ENCODE data around the gene ZFP91. TPM values are rescaled to one million over a fixed set of nuclear protein-coding genes. Genes with fewer than 3 reads are reported as not detected.

Gene ZFP91
- total and polyA plus RNA-seq, 2 of the 13 experiments (the other 11 are each of a cell fraction or from before 2014, with no cell fraction given): 13.5 to 38.6 TPM

DNA sequence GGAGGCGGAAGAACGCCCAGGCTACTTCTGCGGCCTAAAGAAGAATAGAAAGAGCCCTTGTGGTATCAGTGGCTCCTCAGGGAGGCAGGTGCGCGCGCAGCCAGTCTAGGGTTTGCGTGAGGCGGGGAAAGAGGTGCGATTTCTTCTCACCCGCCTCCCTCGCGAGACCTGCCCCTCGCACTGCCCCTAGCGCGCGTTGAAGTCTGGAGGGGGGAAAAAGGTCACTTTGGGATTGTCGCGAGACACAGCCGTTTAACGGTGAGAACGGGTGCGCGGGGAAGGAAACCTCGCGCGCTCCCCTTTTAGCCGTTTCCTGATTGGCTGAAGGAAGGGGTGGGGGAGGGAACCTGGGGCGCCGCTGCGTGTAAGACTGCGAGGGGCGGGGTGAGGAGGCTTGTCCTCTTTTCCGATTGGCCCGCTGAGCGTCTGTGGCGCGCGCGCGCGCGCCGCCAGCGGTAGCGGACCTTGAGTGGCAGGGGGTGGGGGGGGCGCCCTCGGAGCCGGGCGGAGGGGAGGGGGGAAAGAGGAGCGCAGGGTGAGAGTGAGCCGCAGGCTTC lies at the start of gene ZFP91 (continued):
- TF ChIP-seq, protein P1, sequence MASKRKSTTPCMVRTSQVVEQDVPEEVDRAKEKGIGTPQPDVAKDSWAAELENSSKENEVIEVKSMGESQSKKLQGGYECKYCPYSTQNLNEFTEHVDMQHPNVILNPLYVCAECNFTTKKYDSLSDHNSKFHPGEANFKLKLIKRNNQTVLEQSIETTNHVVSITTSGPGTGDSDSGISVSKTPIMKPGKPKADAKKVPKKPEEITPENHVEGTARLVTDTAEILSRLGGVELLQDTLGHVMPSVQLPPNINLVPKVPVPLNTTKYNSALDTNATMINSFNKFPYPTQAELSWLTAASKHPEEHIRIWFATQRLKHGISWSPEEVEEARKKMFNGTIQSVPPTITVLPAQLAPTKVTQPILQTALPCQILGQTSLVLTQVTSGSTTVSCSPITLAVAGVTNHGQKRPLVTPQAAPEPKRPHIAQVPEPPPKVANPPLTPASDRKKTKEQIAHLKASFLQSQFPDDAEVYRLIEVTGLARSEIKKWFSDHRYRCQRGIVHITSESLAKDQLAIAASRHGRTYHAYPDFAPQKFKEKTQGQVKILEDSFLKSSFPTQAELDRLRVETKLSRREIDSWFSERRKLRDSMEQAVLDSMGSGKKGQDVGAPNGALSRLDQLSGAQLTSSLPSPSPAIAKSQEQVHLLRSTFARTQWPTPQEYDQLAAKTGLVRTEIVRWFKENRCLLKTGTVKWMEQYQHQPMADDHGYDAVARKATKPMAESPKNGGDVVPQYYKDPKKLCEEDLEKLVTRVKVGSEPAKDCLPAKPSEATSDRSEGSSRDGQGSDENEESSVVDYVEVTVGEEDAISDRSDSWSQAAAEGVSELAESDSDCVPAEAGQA (IDR thresholded peaks at IDR 0.05; ENCODE audit: low read depth): no peak
- TF ChIP-seq, protein P1 (CRISPR knock-in tag; IDR thresholded peaks at IDR 0.05; ENCODE audit: borderline replicate concordance): no peak
- TF ChIP-seq SETDB1 (CRISPR knock-in tag; IDR thresholded peaks at IDR 0.05; ENCODE audit: borderline replicate concordance) (no peak), NFYB (CRISPR knock-in tag; IDR thresholded peaks at IDR 0.05) (peak; percentile 69), SIN3A (IDR thresholded peaks at IDR 0.05; ENCODE audit: borderline replicate concordance, low read depth, low read length) (0 out of 2 replicates have a peak, but pooled peaks have one; percentile 33), ZNF678 (CRISPR knock-in tag; IDR thresholded peaks at IDR 0.05) (no peak), ZFP90 (CRISPR knock-in tag; IDR thresholded peaks at IDR 0.05; ENCODE audit: borderline replicate concordance) (0 out of 2 replicates have a peak, but pooled peaks have one; percentile 6), GATAD1 (CRISPR knock-in tag; IDR thresholded peaks at IDR 0.05) (no peak), NONO (IDR thresholded peaks at IDR 0.05) (no peak), NONO (CRISPR knock-in tag; conservative IDR thresholded peaks at IDR 0.05) (peak; percentile 43), CEBPG (CRISPR knock-in tag; IDR thresholded peaks at IDR 0.05) (no peak), POLR2G (IDR thresholded peaks at IDR 0.05; ENCODE audit: low read depth, low read length) (peak; percentile 72), ZNF263 (CRISPR knock-in tag; IDR thresholded peaks at IDR 0.05) (no peak), RBM22 (optimal IDR thresholded peaks at IDR 0.05; ENCODE audit: low read length) (peak; percentile 50), ATAD3A (CRISPR knock-in tag; IDR thresholded peaks at IDR 0.05) (0 out of 2 replicates have a peak, but pooled peaks have one; percentile 47), ZNF616 (CRISPR knock-in tag; IDR thresholded peaks at IDR 0.05; ENCODE audit: low read depth) (no peak; the same call in 1 of the 2 replicates), ZNF335 (CRISPR knock-in tag; IDR thresholded peaks at IDR 0.05) (0 out of 2 replicates have a peak, but pooled peaks have one; percentile 11), FOXK1 (CRISPR knock-in tag; IDR thresholded peaks at IDR 0.05; ENCODE audit: borderline replicate concordance, low read depth) (no peak), TBX3 (IDR thresholded peaks at IDR 0.05; ENCODE audit: borderline replicate concordance) (peak; percentile 78; the same call in 1 of the 2 replicates), IRX3 (CRISPR knock-in tag; IDR thresholded peaks at IDR 0.05; ENCODE audit: borderline replicate concordance, low read depth) (peak; percentile 56; the same call in 1 of the 2 replicates)
- TF ChIP-seq, protein P2, sequence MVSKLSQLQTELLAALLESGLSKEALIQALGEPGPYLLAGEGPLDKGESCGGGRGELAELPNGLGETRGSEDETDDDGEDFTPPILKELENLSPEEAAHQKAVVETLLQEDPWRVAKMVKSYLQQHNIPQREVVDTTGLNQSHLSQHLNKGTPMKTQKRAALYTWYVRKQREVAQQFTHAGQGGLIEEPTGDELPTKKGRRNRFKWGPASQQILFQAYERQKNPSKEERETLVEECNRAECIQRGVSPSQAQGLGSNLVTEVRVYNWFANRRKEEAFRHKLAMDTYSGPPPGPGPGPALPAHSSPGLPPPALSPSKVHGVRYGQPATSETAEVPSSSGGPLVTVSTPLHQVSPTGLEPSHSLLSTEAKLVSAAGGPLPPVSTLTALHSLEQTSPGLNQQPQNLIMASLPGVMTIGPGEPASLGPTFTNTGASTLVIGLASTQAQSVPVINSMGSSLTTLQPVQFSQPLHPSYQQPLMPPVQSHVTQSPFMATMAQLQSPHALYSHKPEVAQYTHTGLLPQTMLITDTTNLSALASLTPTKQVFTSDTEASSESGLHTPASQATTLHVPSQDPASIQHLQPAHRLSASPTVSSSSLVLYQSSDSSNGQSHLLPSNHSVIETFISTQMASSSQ (IDR thresholded peaks at IDR 0.05; ENCODE audit: low read depth): no peak; the same call in 1 of the 2 replicates
- TF ChIP-seq, protein P2 (CRISPR knock-in tag; IDR thresholded peaks at IDR 0.05; ENCODE audit: borderline replicate concordance): 0 out of 2 replicates have a peak, but pooled peaks have one; percentile 3
